ENCODE data around the gene ZNF560. TPM values are rescaled to one million over a fixed set of nuclear protein-coding genes. Genes with fewer than 3 reads are reported as not detected.

Gene ZNF560
- total and polyA plus RNA-seq, 10 donors: 0.02 to 0.19 (median 0.04) TPM; not detected in 7

DNA sequence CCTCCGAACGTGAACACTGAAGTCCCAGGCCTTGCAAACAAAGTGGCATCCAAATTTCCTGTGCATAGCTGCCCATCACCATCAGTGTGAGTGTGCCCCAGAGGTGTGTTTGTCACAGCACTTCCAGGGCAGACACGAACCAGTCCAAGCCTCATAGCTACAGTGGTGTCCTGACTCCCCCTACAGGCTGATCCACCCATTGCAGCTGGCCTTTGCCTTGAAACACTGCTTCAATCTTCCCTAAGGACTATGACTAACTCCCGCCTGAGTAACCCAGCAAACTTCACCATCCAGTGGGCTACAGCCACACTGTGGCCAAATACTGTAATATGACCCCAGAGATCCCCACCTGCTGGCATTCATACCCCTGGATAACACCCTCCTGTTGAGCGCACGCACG is 66.9 kb downstream of the ZNF560 start:
- no peak for DNase-seq
- H3K4me1 ChIP-seq: peaks cover 11 to 48% (median 28%) of the 10 kb centered on the region in 6 donors
- H3K36me3 ChIP-seq: peaks cover 0 to 76% (median 56%) of the 10 kb centered on the region in 6 donors
- H3K4me3 ChIP-seq: no peak overlapping the region
- H3K27me3 ChIP-seq (replicated peaks in 1 of 7): no peaks in the 10 kb centered on the region
- WGBS, 5 donors: 88 to 95% (median 93%) methylated on average over 3 to 7 of the region's 7 CpGs
- no peak overlapping the region for H3K27ac ChIP-seq
- peaks cover 0 to 32% (median 9%) of the 10 kb centered on the region in 8 donors for H3K9me3 ChIP-seq
- intact Hi-C loops (cut with DNase I; ENCODE audit: low total_unique reads): loop anchor here (10.0 kb wide), 2 partner anchors 127 to 363 kb away; partner anchors contain the start of gene ZNF699
- TF ChIP-seq, protein P1, sequence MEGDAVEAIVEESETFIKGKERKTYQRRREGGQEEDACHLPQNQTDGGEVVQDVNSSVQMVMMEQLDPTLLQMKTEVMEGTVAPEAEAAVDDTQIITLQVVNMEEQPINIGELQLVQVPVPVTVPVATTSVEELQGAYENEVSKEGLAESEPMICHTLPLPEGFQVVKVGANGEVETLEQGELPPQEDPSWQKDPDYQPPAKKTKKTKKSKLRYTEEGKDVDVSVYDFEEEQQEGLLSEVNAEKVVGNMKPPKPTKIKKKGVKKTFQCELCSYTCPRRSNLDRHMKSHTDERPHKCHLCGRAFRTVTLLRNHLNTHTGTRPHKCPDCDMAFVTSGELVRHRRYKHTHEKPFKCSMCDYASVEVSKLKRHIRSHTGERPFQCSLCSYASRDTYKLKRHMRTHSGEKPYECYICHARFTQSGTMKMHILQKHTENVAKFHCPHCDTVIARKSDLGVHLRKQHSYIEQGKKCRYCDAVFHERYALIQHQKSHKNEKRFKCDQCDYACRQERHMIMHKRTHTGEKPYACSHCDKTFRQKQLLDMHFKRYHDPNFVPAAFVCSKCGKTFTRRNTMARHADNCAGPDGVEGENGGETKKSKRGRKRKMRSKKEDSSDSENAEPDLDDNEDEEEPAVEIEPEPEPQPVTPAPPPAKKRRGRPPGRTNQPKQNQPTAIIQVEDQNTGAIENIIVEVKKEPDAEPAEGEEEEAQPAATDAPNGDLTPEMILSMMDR (IDR thresholded peaks at IDR 0.05 in 8 of 11, conservative IDR thresholded peaks at IDR 0.05 in 3 of 11): peak in 7 of 11 experiments; percentile 21 to 69 (median 59)
- TF ChIP-seq POLR2AphosphoS5 (IDR thresholded peaks at IDR 0.05): no peak

DNA sequence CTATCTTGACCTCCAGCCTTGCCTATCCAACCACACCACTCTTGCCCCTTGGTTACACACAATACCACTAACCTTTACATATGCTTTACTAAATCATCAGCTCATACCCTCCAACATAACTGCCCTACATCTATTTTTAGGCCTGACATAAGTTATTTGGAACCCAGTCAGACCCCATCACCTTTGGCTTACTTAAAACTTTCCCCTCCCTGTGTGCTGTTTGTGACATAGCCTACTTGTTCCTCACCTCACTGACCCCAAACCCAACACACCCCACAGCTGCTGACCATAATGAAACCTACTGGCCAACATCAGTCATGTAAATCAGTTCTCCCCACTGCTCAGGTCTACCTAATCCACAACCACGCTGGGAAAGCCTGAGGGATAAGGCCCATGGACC is 68.0 kb downstream of the ZNF560 start:
- H3K4me1 ChIP-seq: peaks cover 11 to 39% (median 20%) of the 10 kb centered on the region in 6 donors
- peaks cover 3 to 86% (median 66%) of the 10 kb centered on the region in 6 donors for H3K36me3 ChIP-seq
- H3K4me3 ChIP-seq: no peak overlapping the region
- no peak overlapping the region for H3K27ac ChIP-seq
- DNase-seq: no peak
- intact Hi-C loops (cut with DNase I; ENCODE audit: low total_unique reads): loop anchor here (10.0 kb wide), 2 partner anchors 126 to 364 kb away; partner anchors contain the start of gene ZNF699
- peaks cover 0 to 42% (median 15%) of the 10 kb centered on the region in 8 donors for H3K9me3 ChIP-seq
- WGBS, 5 donors: 93 to 100% (median 94%) methylated on average over 1 of the region's 1 CpG
- TF ChIP-seq, protein P1 (IDR thresholded peaks at IDR 0.05 in 8 of 11, conservative IDR thresholded peaks at IDR 0.05 in 3 of 11): no peak
- no peak for TF ChIP-seq POLR2A (IDR thresholded peaks at IDR 0.05)
- TF ChIP-seq POLR2AphosphoS5 (IDR thresholded peaks at IDR 0.05): no peak
- no peaks in the 10 kb centered on the region for H3K27me3 ChIP-seq (replicated peaks in 1 of 7)

DNA sequence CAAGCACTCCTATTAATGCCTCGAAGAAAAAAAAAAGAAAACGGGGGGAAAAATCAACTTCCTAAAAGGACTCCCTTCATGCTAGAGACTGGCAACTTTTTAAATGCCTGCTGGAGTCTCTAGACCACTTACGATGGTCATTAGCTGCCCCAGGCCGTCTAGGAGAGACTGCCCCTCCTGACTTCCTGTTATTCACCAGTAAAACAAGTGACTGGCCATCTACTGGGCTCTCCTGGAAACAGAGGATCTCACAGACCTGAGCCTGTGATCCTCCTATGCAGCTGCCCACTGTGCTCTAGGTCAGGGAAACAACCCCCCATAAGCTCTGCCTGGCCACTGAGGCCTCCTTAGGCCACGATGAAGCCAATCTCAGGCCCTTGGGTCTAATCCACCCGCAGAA is 70.5 kb downstream of the ZNF560 start:
- Histone ChIP-seq H3K9me3 (peaks cover 4 to 67% (median 40%) of the 10 kb centered on the region in 8 donors), H3K4me3 (no peak overlapping the region), H3K27me3 (replicated peaks in 1 of 7) (no peaks in the 10 kb centered on the region), H3K27ac (no peak overlapping the region), H3K4me1 (peaks cover 0 to 17% (median 1%) of the 10 kb centered on the region in 6 donors), H3K36me3 (peaks cover 14 to 100% (median 87%) of the 10 kb centered on the region in 6 donors)
- intact Hi-C loops (cut with DNase I; ENCODE audit: low total_unique reads): no loop called here
- 79 to 87% (median 84%) methylated on average over 6 of the region's 6 CpGs for WGBS, 5 donors
- DNase-seq: no peak
- TF ChIP-seq POLR2AphosphoS5 (IDR thresholded peaks at IDR 0.05) (no peak), POLR2A (IDR thresholded peaks at IDR 0.05) (no peak)
- TF ChIP-seq, protein P1 (IDR thresholded peaks at IDR 0.05 in 8 of 11, conservative IDR thresholded peaks at IDR 0.05 in 3 of 11): no peak

Other genes with a start within 250 kb of the ZNF560 start
- not detected for gene OR7E24, start 247.7 kb downstream of the ZNF560 start, total RNA-seq
- gene OR7E24, start 247.7 kb downstream of the ZNF560 start, polyA plus RNA-seq: not detected
- 10 to 100 TPM in 5 of 7 donors, 1 to 10 TPM in 2; 7.7 to 16.2 (median 10.6) TPM for gene ZNF699, start 188.8 kb downstream of the ZNF560 start, total RNA-seq
- gene ZNF699, start 188.8 kb downstream of the ZNF560 start, polyA plus RNA-seq: 1 to 10 TPM in 2 of 3 donors, under 1 TPM in 1; 0.67 to 1.4 (median 1.1) TPM
- 10 to 100 TPM; 25.9 to 40.1 (median 27.6) TPM for gene ZNF559, start 174.4 kb downstream of the ZNF560 start, total RNA-seq
- gene ZNF559, start 174.4 kb downstream of the ZNF560 start, polyA plus RNA-seq: 10 to 100 TPM; 27.7 to 33.5 (median 28.5) TPM
- gene ZNF177, start 135.6 kb downstream of the ZNF560 start, total RNA-seq: 1 to 10 TPM; 1.1 to 5.2 (median 2.3) TPM
- gene ZNF177, start 135.6 kb downstream of the ZNF560 start, polyA plus RNA-seq: 1 to 10 TPM; 2.0 to 3.0 (median 2.9) TPM
- 10 to 100 TPM; 26.0 to 73.0 (median 42.9) TPM for gene ZNF266, start 63.0 kb downstream of the ZNF560 start, total RNA-seq
- 10 to 100 TPM; 42.6 to 75.5 (median 59.2) TPM for gene ZNF266, start 63.0 kb downstream of the ZNF560 start, polyA plus RNA-seq
- 10 to 100 TPM; 12.1 to 22.7 (median 16.9) TPM for gene ZNF426, start 40.0 kb upstream of the ZNF560 start, total RNA-seq
- gene ZNF426, start 40.0 kb upstream of the ZNF560 start, polyA plus RNA-seq: 1 to 10 TPM; 1.7 to 3.4 (median 2.4) TPM
- gene ZNF121, start 85.9 kb upstream of the ZNF560 start, total RNA-seq: 10 to 100 TPM; 27.7 to 44.8 (median 35.0) TPM
- 1 to 10 TPM; 5.5 to 9.1 (median 8.2) TPM for gene ZNF121, start 85.9 kb upstream of the ZNF560 start, polyA plus RNA-seq
- 10 to 100 TPM; 23.8 to 42.0 (median 33.2) TPM for gene ZNF561, start 122.6 kb upstream of the ZNF560 start, total RNA-seq
- 10 to 100 TPM; 11.7 to 15.3 (median 12.4) TPM for gene ZNF561, start 122.6 kb upstream of the ZNF560 start, polyA plus RNA-seq
- 10 to 100 TPM; 29.7 to 44.8 (median 34.6) TPM for gene ZNF562, start 176.5 kb upstream of the ZNF560 start, total RNA-seq
- gene ZNF562, start 176.5 kb upstream of the ZNF560 start, polyA plus RNA-seq: 1 to 10 TPM; 2.5 to 6.0 (median 2.8) TPM